Activated CD8-positive, alpha-beta T cell treated with anti-CD3 and anti-CD28 coated beads for 36 hours (primary cell): ENCODE data around the gene NR1H4. TPM values are rescaled to one million over a fixed set of nuclear protein-coding genes. Genes with fewer than 3 reads are reported as not detected.
"Not testable (repeated sequence)": the region's sequence is repeated elsewhere in the genome, so short reads cannot be mapped to it uniquely, and the experiment has no call there.

Experiments used
- ATAC-seq: fragments of 200-7000 bp; cut with Tn5 transposase; one replicate; pipeline ENCODE4 v1.10.0; 2021; ENCODE audit warnings: mild to moderate bottlenecking, moderate library complexity
- CTCF ChIA-PET: fragments of 350-600 bp; sonication (Branson Sonifier 250); formaldehyde crosslinking; loops from one replicate; lab custom pipeline; 2021; ENCODE audit warnings: antibody characterized with exemption; lab: Charles Lee
- POLR2A ChIA-PET: fragments of 350-600 bp; sonication (Branson Sonifier 250); formaldehyde crosslinking; loops from one replicate; lab custom pipeline; 2021; ENCODE audit warnings: antibody characterized with exemption; lab: Charles Lee
- DNase-seq: peaks from one replicate; pipeline ENCODE4 v3.0.0-alpha.2; 2020
- H3K27ac Mint-ChIP-seq: one replicate; pipeline ENCODE4 v1.8.0; 2021; ENCODE audit warnings: mild to moderate bottlenecking, mixed read lengths
- H3K27me3 Mint-ChIP-seq: one replicate; pipeline ENCODE4 v1.8.0; 2021; ENCODE audit warnings: mixed read lengths
- H3K36me3 Mint-ChIP-seq: one replicate; pipeline ENCODE4 v1.8.0; 2021; ENCODE audit warnings: low read depth, mixed read lengths
- H3K4me1 Mint-ChIP-seq: one replicate; pipeline ENCODE4 v1.8.0; 2021; ENCODE audit warnings: low read depth, mixed read lengths
- H3K4me3 Mint-ChIP-seq: one replicate; pipeline ENCODE4 v1.8.0; 2021; ENCODE audit warnings: mild to moderate bottlenecking, moderate library complexity, mixed read lengths
- H3K9me3 Mint-ChIP-seq: one replicate; pipeline ENCODE4 v1.8.0; 2021; ENCODE audit warnings: mixed read lengths
- intact Hi-C: fragments of 100-400 bp; cut with micrococcal nuclease; formaldehyde crosslinking; loops from one replicate; pipeline ENCODE4 v1.10.0; 2022
- total RNA-seq, 2 experiments: library from RNA; stranded (reverse); gene quantifications; one replicate each; pipeline ENCODE4 v1.2.3, GENCODE V29; 2021
- TF ChIP-seq, protein P1 (sequence below): fragments of 200-600 bp; IDR thresholded peaks from one replicate; pipeline ENCODE4 v1.8.0; 2022; ENCODE audit warnings: antibody characterized with exemption, mild to moderate bottlenecking

Gene NR1H4
- total RNA-seq, 2 experiments from 2014 or later = not detected

DNA sequence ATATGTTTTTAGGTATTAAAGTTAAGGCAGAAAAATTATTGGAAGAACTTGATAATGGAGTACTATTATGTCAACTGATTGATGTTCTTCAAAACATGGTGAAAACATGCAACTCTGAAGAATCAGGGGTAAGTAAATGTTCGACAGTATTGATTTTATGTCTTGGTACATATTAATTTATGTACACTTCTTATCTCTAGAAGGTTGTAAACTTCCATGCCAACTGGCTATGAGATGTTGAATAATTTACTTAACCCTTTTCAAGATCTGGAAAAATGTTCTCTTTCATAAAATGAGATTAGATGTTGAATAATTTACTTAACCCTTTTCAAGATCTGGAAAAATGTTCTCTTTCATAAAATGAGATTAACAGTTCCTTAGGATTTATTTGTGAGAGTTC is 128.0 kb downstream of the NR1H4 start:
- ChIA-PET CTCF (no interaction called here), POLR2A (no interaction called here)
- no peak overlapping the region for H3K4me3 Mint-ChIP-seq
- no peaks in the 10 kb centered on the region for H3K4me1 Mint-ChIP-seq
- ATAC-seq (no peak), DNase-seq (no peak)
- intact Hi-C loops = no loop called here
- TF ChIP-seq, protein P1, sequence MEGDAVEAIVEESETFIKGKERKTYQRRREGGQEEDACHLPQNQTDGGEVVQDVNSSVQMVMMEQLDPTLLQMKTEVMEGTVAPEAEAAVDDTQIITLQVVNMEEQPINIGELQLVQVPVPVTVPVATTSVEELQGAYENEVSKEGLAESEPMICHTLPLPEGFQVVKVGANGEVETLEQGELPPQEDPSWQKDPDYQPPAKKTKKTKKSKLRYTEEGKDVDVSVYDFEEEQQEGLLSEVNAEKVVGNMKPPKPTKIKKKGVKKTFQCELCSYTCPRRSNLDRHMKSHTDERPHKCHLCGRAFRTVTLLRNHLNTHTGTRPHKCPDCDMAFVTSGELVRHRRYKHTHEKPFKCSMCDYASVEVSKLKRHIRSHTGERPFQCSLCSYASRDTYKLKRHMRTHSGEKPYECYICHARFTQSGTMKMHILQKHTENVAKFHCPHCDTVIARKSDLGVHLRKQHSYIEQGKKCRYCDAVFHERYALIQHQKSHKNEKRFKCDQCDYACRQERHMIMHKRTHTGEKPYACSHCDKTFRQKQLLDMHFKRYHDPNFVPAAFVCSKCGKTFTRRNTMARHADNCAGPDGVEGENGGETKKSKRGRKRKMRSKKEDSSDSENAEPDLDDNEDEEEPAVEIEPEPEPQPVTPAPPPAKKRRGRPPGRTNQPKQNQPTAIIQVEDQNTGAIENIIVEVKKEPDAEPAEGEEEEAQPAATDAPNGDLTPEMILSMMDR = no peak
- H3K36me3 Mint-ChIP-seq = no peaks in the 10 kb centered on the region
- H3K27ac Mint-ChIP-seq = no peak overlapping the region
- no peaks in the 10 kb centered on the region for H3K9me3 Mint-ChIP-seq
- H3K27me3 Mint-ChIP-seq = no peaks in the 10 kb centered on the region

DNA sequence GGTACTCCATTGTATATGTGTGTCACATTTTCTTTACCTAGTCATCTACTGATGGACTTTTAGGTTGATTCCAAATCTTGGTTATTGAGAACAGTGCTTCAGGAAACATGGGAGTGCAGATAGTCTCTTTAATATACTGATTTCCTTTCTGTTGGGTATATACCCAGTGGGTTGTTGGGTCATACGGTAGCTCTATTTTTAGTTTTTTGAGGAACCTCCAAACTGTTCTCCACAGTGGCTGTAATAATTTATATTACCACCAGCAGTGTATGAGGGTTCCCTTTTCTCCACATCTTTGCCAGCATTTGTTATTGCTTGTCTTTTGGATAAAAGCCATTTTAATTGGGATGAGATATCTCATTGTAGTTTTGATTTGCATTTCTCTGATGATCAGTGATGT is 129.3 kb downstream of the NR1H4 start:
- H3K4me1 Mint-ChIP-seq, H3K4me3 Mint-ChIP-seq, CTCF ChIA-PET, intact Hi-C loops, H3K27me3 Mint-ChIP-seq, POLR2A ChIA-PET, H3K36me3 Mint-ChIP-seq, H3K9me3 Mint-ChIP-seq, H3K27ac Mint-ChIP-seq, ATAC-seq, DNase-seq: not testable (repeated sequence)

DNA sequence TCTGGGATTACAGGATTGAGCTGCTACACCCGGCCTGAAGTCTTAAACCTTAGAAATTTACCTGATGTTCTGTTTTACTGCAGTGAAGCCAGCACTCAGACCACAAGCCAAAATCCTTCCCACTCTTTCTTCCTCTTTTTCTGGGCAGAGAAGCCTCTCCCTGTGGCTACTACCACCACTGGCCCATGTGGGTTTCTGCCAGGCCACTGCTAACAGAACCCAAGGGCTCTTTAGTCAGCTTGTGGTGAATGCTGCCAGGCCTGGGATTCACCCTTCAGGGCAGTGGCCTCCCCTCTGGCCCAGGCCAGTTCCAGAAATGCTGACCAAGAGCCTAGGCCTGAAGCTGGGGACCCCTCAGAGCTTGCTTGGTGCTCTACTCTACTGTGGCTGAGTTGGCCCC is 135.1 kb downstream of the NR1H4 start:
- Mint-ChIP-seq H3K36me3 (no peaks in the 10 kb centered on the region), H3K9me3 (no peaks in the 10 kb centered on the region), H3K27me3 (peaks cover 1% of the 10 kb centered on the region), H3K27ac (no peak overlapping the region), H3K4me3 (no peak overlapping the region), H3K4me1 (no peaks in the 10 kb centered on the region)
- intact Hi-C loops = no loop called here
- ChIA-PET CTCF (no interaction called here), POLR2A (no interaction called here)
- TF ChIP-seq, protein P1 = no peak
- no peak for DNase-seq
- ATAC-seq = no peak

GRCh38 chr12:100610666-100611430 is 137.2 kb downstream of the NR1H4 start:
- no peaks in the 10 kb centered on the region for H3K9me3 Mint-ChIP-seq
- no peak overlapping the region for H3K27ac Mint-ChIP-seq
- H3K4me3 Mint-ChIP-seq = no peak overlapping the region
- H3K36me3 Mint-ChIP-seq = no peaks in the 10 kb centered on the region
- peaks cover 4% of the 10 kb centered on the region for H3K27me3 Mint-ChIP-seq
- DNase-seq (no peak), ATAC-seq (no peak)
- ChIA-PET CTCF (no interaction called here), POLR2A (no interaction called here)
- intact Hi-C loops = no loop called here
- TF ChIP-seq, protein P1 = no peak
- H3K4me1 Mint-ChIP-seq = no peaks in the 10 kb centered on the region

DNA sequence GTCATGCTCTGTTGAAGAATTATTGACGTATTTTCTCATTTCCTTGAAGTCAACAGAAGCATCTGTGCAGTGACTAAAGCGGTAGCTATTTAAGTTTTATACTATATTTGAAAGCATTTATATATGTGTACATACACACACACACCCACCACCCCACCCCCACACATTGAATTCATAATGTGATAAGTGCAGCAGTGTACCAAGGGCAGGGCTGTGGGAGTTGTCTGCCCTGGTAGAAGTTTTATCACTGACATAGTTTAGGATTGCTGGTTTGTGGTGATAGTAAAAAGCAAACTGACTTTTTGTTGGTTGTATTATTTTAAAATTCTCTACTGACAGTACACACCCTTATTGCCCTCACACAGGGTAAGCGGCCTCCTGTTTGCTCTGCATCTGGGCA is 138.9 kb downstream of the NR1H4 start:
- Mint-ChIP-seq H3K36me3 (no peaks in the 10 kb centered on the region), H3K27ac (no peak overlapping the region), H3K4me3 (no peak overlapping the region), H3K9me3 (no peaks in the 10 kb centered on the region), H3K4me1 (no peaks in the 10 kb centered on the region), H3K27me3 (peaks cover 2% of the 10 kb centered on the region)
- intact Hi-C loops = no loop called here
- ChIA-PET CTCF (no interaction called here), POLR2A (no interaction called here)
- ATAC-seq (no peak), DNase-seq (no peak)
- TF ChIP-seq, protein P1 = no peak

Other genes with a start within 250 kb of the NR1H4 start
- 1 to 10 TPM; 1.6 to 3.7 TPM for gene DEPDC4, start 206.8 kb upstream of the NR1H4 start, total RNA-seq
- 10 to 100 TPM; 21.9 to 25.4 TPM for gene SCYL2, start 206.7 kb upstream of the NR1H4 start, total RNA-seq
- not detected for gene SLC17A8, start 116.8 kb upstream of the NR1H4 start, total RNA-seq
- 1 to 10 TPM; 1.3 to 2.1 TPM for gene GAS2L3, start 99.8 kb downstream of the NR1H4 start, total RNA-seq